GM23338 (cell line): ENCODE measurements around the gene GPC6. TPM values are rescaled to one million over a fixed set of nuclear protein-coding genes. Genes with fewer than 3 reads are reported as not detected.

Experiments
- ATAC-seq: fragments of 200-7000 bp; cut with Tn5 transposase; 3 replicates; pipeline ENCODE4 v1.9.1; 2020
- DNase-seq: peaks from one replicate; pipeline ENCODE4 v3.0.0-alpha.2; 2015; ENCODE audit warnings: low spot score
- H2AFZ ChIP-seq: fragments of 200-600 bp; sonication (generic); 2 replicates; pipeline ENCODE4 v1.8.0; 2016; ENCODE audit warnings: antibody characterized with exemption, mild to moderate bottlenecking, moderate library complexity
- H3F3A ChIP-seq: fragments of 200-600 bp; sonication (generic); replicated peaks from 2 replicates; pipeline ENCODE4 v1.8.0; 2017; ENCODE audit warnings: antibody characterized with exemption, mixed run types, low read depth
- H3K27ac ChIP-seq: fragments of 200-600 bp; sonication (generic); 2 replicates; pipeline ENCODE4 v1.6.1; 2016; ENCODE audit warnings: low read depth
- H3K27me3 ChIP-seq: fragments of 200-600 bp; sonication (generic); 2 replicates; pipeline ENCODE4 v1.8.0; 2016; ENCODE audit warnings: mild to moderate bottlenecking, mixed run types, moderate library complexity; ENCODE audit not compliant: insufficient read depth
- H3K36me3 ChIP-seq: fragments of 200-600 bp; sonication (generic); 2 replicates; pipeline ENCODE4 v1.8.0; 2016; ENCODE audit warnings: mild to moderate bottlenecking; ENCODE audit not compliant: insufficient read depth
- H3K4me1 ChIP-seq: fragments of 200-600 bp; sonication (generic); 2 replicates; pipeline ENCODE4 v1.8.0; 2016; ENCODE audit warnings: mild to moderate bottlenecking, moderate library complexity; ENCODE audit not compliant: insufficient read depth
- H3K4me2 ChIP-seq: fragments of 200-600 bp; sonication (generic); 2 replicates; pipeline ENCODE4 v1.7.1; 2017; ENCODE audit warnings: mixed run types
- H3K4me3 ChIP-seq: fragments of 200-600 bp; sonication (generic); 2 replicates; pipeline ENCODE4 v1.6.1; 2016; ENCODE audit warnings: mixed run types
- H3K79me2 ChIP-seq: fragments of 200-600 bp; sonication (generic); replicated peaks from 2 replicates; pipeline ENCODE4 v1.8.0; 2017; ENCODE audit warnings: mild to moderate bottlenecking; ENCODE audit not compliant: insufficient read depth
- H3K9me2 ChIP-seq: fragments of 200-600 bp; sonication (generic); 2 replicates; pipeline ENCODE4 v1.8.0; 2017; ENCODE audit not compliant: insufficient read depth
- H4K20me1 ChIP-seq: fragments of 200-600 bp; sonication (generic); replicated peaks from 2 replicates; pipeline ENCODE4 v1.8.0; 2017; ENCODE audit warnings: mild to moderate bottlenecking; ENCODE audit not compliant: insufficient read depth
- H3K27ac Mint-ChIP-seq: 2 replicates; pipeline ENCODE4 v1.8.0; 2020; ENCODE audit warnings: inconsistent platforms, mild to moderate bottlenecking, moderate library complexity, mixed read lengths
- H3K27me3 Mint-ChIP-seq: 3 replicates; pipeline ENCODE4 v1.8.0; 2022; ENCODE audit warnings: low read depth, mild to moderate bottlenecking, moderate library complexity, mixed read lengths, inconsistent platforms; ENCODE audit not compliant: insufficient read depth, poor library complexity
- H3K36me3 Mint-ChIP-seq: 3 replicates; pipeline ENCODE4 v1.8.0; 2021; ENCODE audit warnings: low read depth, mild to moderate bottlenecking, inconsistent platforms, moderate library complexity, mixed read lengths
- H3K4me1 Mint-ChIP-seq: 3 replicates; pipeline ENCODE4 v1.8.0; 2020; ENCODE audit warnings: mild to moderate bottlenecking, inconsistent platforms, mixed read lengths
- H3K4me3 Mint-ChIP-seq: 3 replicates; pipeline ENCODE4 v1.8.0; 2021; ENCODE audit warnings: moderate library complexity, mild to moderate bottlenecking, inconsistent platforms, mixed read lengths
- H3K9me3 Mint-ChIP-seq: 3 replicates; pipeline ENCODE4 v1.8.0; 2020; ENCODE audit warnings: moderate library complexity, mild to moderate bottlenecking, inconsistent platforms, mixed read lengths
- CREB1 ChIP-seq: fragments of 250-450 bp; sonication (Bioruptor Pico); IDR thresholded peaks from 2 replicates; pipeline ENCODE4 v1.5.0; 2020; ENCODE audit warnings: low read depth, mild to moderate bottlenecking, moderate library complexity
- ETS1 ChIP-seq: IDR thresholded peaks from 2 replicates; pipeline ENCODE4 v1.6.1; 2016; ENCODE audit warnings: antibody characterized with exemption
- EZH2 ChIP-seq: fragments of 200-600 bp; sonication (generic); IDR thresholded peaks from one replicate; pipeline ENCODE4 v1.8.0; 2017; ENCODE audit warnings: antibody characterized with exemption, mild to moderate bottlenecking, low read depth; ENCODE audit not compliant: unreplicated experiment
- EZH2phosphoT487 ChIP-seq: fragments of 200-600 bp; sonication (generic); IDR thresholded peaks from one replicate; pipeline ENCODE4 v1.8.1; 2018; ENCODE audit warnings: antibody characterized with exemption; ENCODE audit not compliant: unreplicated experiment
- JUNB ChIP-seq: IDR thresholded peaks from one replicate; pipeline ENCODE4 v1.6.1; 2016; ENCODE audit warnings: antibody characterized with exemption; ENCODE audit not compliant: unreplicated experiment
- NANOG ChIP-seq: IDR thresholded peaks from 2 replicates; pipeline ENCODE4 v1.6.1; 2016; ENCODE audit warnings: antibody characterized with exemption, borderline replicate concordance
- POLR2AphosphoS5 ChIP-seq: IDR thresholded peaks from 2 replicates; pipeline ENCODE4 v1.6.1; 2016; ENCODE audit warnings: antibody characterized with exemption, low read depth
- STAT1 ChIP-seq: IDR thresholded peaks from one replicate; pipeline ENCODE4 v1.6.1; 2016; ENCODE audit warnings: antibody characterized with exemption; ENCODE audit not compliant: unreplicated experiment
- ZNF114 ChIP-seq: fragments of 250-450 bp; sonication (Bioruptor Pico); IDR thresholded peaks from 2 replicates; pipeline ENCODE4 v1.5.0; 2020; ENCODE audit warnings: mild to moderate bottlenecking, moderate library complexity
- ZNF331 ChIP-seq: fragments of 250-450 bp; sonication (Bioruptor Pico); IDR thresholded peaks from 2 replicates; pipeline ENCODE4 v1.5.0; 2020; ENCODE audit warnings: low read depth, mild to moderate bottlenecking, moderate library complexity
- polyA plus RNA-seq: library from polyadenylated mRNA; unstranded; fragments of >200 nt; fragmentation: Nextera tagmentation; extraction: Ambion mirVana; gene quantifications from 2 replicates; pipeline ENCODE4 v1.2.1, GENCODE V29; 2016
- total RNA-seq: library from RNA; depleted of rRNA; stranded (reverse); fragments of >200 nt; shearing (Covaris generic); gene quantifications from 2 replicates; pipeline ENCODE4 v1.2.3, GENCODE V29; 2014
- TF ChIP-seq, protein P1 (sequence below), 2 experiments: fragments of 200-600 bp in 1 of 2; sonication (generic) in 1 of 2; conservative IDR thresholded peaks; 2 replicates each; pipeline versions ENCODE4 v1.5.1 to v1.6.1; 2016 to 2017; ENCODE audit warnings: antibody characterized with exemption in 2 of 2, low read depth in 2 of 2, mild to moderate bottlenecking in 2 of 2, moderate library complexity in 1 of 2
- TF ChIP-seq, protein P2 (sequence below): fragments of 250-450 bp; sonication (Bioruptor Pico); IDR thresholded peaks from 2 replicates; pipeline ENCODE4 v1.5.0; 2020; ENCODE audit warnings: mild to moderate bottlenecking, moderate library complexity
- TF ChIP-seq, protein P3 (sequence below): IDR thresholded peaks from one replicate; pipeline ENCODE4 v1.6.1; 2018; ENCODE audit warnings: antibody characterized with exemption; ENCODE audit not compliant: unreplicated experiment

The GPC6 gene
- total and polyA plus RNA-seq, 2 experiments from 2014 or later, result 6.4 to 28.6 TPM

DNA sequence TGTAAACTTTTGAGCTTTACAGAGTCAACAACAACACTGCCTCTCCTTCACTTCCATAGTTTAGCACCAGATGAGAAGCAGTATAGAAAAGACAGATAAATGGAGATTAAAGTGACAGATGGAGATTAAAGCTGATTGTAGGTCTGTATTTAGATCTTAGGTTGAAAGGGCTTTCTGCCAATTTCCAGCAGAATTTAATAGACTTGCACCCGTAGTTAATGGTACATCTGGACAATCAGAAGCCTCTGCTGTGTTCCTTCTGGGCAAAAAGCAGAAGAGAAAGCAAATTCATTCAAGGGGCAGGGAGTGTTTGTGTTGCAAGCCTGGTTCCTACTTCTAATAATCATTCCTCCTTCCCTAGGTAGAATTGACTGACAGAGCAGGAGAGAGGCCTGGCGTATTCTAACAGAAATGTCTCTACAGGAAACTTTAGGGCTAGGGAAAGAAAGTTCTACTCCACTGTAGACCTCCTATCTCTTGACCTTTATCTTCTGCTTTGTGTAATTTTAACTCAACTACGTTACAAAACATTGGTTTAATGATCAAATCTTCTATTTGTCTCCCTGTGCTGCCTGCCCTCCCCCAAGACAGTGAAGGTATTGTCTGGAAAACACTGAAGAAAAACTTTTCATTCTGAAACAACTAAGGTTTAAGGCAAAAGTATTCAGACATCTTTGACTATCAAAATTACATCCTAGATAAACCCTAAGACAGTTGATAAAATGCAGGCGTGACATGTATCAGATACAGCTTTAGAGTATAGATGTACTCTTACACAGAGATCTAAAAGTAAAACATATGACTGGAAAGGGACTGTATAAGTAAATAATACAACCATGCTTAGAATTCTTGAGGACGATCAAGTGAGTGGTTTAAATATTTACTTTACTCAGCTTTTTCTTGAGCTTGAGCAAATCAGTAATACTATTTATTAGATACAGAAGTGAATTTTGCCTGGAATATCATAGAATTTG lies 44.4 kb downstream of the GPC6 start:
- Histone ChIP-seq H3K27ac (no peak overlapping the region), H3K4me1 (peaks cover 17% of the 10 kb centered on the region), H3K9me2 (no peaks in the 10 kb centered on the region), H3F3A (no peaks in the 10 kb centered on the region), H3K4me2 (no peak overlapping the region), H3K36me3 (no peaks in the 10 kb centered on the region), H4K20me1 (no peaks in the 10 kb centered on the region), H3K27me3 (no peaks in the 10 kb centered on the region), H3K4me3 (no peak overlapping the region), H3K79me2 (peaks cover 29% of the 10 kb centered on the region), H2AFZ (no peak overlapping the region)
- H3K4me3 Mint-ChIP-seq, result no peak overlapping the region
- no peak for TF ChIP-seq ETS1
- no peak for TF ChIP-seq ZNF331 (CRISPR knock-in tag)
- TF ChIP-seq EZH2, result no peak
- no peak for TF ChIP-seq ZNF114 (CRISPR knock-in tag)
- TF ChIP-seq, protein P1, sequence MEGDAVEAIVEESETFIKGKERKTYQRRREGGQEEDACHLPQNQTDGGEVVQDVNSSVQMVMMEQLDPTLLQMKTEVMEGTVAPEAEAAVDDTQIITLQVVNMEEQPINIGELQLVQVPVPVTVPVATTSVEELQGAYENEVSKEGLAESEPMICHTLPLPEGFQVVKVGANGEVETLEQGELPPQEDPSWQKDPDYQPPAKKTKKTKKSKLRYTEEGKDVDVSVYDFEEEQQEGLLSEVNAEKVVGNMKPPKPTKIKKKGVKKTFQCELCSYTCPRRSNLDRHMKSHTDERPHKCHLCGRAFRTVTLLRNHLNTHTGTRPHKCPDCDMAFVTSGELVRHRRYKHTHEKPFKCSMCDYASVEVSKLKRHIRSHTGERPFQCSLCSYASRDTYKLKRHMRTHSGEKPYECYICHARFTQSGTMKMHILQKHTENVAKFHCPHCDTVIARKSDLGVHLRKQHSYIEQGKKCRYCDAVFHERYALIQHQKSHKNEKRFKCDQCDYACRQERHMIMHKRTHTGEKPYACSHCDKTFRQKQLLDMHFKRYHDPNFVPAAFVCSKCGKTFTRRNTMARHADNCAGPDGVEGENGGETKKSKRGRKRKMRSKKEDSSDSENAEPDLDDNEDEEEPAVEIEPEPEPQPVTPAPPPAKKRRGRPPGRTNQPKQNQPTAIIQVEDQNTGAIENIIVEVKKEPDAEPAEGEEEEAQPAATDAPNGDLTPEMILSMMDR (conservative IDR thresholded peaks at IDR 0.05; ENCODE audit: low read depth in 2 of 2), result no peak
- no peak for TF ChIP-seq EZH2phosphoT487
- TF ChIP-seq CREB1 (CRISPR knock-in tag), result no peak
- TF ChIP-seq POLR2AphosphoS5, result no peak
- no peak for TF ChIP-seq JUNB
- TF ChIP-seq NANOG, result no peak
- TF ChIP-seq, protein P2, sequence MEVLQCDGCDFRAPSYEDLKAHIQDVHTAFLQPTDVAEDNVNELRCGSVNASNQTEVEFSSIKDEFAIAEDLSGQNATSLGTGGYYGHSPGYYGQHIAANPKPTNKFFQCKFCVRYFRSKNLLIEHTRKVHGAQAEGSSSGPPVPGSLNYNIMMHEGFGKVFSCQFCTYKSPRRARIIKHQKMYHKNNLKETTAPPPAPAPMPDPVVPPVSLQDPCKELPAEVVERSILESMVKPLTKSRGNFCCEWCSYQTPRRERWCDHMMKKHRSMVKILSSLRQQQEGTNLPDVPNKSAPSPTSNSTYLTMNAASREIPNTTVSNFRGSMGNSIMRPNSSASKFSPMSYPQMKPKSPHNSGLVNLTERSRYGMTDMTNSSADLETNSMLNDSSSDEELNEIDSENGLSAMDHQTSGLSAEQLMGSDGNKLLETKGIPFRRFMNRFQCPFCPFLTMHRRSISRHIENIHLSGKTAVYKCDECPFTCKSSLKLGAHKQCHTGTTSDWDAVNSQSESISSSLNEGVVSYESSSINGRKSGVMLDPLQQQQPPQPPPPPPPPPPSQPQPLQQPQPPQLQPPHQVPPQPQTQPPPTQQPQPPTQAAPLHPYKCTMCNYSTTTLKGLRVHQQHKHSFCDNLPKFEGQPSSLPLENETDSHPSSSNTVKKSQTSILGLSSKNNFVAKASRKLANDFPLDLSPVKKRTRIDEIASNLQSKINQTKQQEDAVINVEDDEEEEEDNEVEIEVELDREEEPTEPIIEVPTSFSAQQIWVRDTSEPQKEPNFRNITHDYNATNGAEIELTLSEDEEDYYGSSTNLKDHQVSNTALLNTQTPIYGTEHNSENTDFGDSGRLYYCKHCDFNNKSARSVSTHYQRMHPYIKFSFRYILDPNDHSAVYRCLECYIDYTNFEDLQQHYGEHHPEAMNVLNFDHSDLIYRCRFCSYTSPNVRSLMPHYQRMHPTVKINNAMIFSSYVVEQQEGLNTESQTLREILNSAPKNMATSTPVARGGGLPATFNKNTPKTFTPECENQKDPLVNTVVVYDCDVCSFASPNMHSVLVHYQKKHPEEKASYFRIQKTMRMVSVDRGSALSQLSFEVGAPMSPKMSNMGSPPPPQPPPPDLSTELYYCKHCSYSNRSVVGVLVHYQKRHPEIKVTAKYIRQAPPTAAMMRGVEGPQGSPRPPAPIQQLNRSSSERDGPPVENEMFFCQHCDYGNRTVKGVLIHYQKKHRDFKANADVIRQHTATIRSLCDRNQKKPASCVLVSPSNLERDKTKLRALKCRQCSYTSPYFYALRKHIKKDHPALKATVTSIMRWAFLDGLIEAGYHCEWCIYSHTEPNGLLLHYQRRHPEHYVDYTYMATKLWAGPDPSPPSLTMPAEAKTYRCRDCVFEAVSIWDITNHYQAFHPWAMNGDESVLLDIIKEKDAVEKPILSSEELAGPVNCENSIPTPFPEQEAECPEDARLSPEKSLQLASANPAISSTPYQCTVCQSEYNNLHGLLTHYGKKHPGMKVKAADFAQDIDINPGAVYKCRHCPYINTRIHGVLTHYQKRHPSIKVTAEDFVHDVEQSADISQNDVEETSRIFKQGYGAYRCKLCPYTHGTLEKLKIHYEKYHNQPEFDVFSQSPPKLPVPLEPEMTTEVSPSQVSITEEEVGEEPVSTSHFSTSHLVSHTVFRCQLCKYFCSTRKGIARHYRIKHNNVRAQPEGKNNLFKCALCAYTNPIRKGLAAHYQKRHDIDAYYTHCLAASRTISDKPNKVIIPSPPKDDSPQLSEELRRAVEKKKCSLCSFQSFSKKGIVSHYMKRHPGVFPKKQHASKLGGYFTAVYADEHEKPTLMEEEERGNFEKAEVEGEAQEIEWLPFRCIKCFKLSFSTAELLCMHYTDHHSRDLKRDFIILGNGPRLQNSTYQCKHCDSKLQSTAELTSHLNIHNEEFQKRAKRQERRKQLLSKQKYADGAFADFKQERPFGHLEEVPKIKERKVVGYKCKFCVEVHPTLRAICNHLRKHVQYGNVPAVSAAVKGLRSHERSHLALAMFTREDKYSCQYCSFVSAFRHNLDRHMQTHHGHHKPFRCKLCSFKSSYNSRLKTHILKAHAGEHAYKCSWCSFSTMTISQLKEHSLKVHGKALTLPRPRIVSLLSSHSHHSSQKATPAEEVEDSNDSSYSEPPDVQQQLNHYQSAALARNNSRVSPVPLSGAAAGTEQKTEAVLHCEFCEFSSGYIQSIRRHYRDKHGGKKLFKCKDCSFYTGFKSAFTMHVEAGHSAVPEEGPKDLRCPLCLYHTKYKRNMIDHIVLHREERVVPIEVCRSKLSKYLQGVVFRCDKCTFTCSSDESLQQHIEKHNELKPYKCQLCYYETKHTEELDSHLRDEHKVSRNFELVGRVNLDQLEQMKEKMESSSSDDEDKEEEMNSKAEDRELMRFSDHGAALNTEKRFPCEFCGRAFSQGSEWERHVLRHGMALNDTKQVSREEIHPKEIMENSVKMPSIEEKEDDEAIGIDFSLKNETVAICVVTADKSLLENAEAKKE (CRISPR knock-in tag), result no peak
- no peak for TF ChIP-seq STAT1
- TF ChIP-seq, protein P3, sequence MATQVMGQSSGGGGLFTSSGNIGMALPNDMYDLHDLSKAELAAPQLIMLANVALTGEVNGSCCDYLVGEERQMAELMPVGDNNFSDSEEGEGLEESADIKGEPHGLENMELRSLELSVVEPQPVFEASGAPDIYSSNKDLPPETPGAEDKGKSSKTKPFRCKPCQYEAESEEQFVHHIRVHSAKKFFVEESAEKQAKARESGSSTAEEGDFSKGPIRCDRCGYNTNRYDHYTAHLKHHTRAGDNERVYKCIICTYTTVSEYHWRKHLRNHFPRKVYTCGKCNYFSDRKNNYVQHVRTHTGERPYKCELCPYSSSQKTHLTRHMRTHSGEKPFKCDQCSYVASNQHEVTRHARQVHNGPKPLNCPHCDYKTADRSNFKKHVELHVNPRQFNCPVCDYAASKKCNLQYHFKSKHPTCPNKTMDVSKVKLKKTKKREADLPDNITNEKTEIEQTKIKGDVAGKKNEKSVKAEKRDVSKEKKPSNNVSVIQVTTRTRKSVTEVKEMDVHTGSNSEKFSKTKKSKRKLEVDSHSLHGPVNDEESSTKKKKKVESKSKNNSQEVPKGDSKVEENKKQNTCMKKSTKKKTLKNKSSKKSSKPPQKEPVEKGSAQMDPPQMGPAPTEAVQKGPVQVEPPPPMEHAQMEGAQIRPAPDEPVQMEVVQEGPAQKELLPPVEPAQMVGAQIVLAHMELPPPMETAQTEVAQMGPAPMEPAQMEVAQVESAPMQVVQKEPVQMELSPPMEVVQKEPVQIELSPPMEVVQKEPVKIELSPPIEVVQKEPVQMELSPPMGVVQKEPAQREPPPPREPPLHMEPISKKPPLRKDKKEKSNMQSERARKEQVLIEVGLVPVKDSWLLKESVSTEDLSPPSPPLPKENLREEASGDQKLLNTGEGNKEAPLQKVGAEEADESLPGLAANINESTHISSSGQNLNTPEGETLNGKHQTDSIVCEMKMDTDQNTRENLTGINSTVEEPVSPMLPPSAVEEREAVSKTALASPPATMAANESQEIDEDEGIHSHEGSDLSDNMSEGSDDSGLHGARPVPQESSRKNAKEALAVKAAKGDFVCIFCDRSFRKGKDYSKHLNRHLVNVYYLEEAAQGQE, result no peak
- H3K4me1 Mint-ChIP-seq, result peaks cover 19% of the 10 kb centered on the region
- H3K36me3 Mint-ChIP-seq, result no peaks in the 10 kb centered on the region
- no peak for ATAC-seq
- peaks cover 2% of the 10 kb centered on the region for H3K27me3 Mint-ChIP-seq
- DNase-seq, result no peak
- H3K27ac Mint-ChIP-seq, result no peak overlapping the region
- H3K9me3 Mint-ChIP-seq, result no peaks in the 10 kb centered on the region
